Measurements from ENCODE around the gene COL3A1.

Gene COL3A1

DNA sequence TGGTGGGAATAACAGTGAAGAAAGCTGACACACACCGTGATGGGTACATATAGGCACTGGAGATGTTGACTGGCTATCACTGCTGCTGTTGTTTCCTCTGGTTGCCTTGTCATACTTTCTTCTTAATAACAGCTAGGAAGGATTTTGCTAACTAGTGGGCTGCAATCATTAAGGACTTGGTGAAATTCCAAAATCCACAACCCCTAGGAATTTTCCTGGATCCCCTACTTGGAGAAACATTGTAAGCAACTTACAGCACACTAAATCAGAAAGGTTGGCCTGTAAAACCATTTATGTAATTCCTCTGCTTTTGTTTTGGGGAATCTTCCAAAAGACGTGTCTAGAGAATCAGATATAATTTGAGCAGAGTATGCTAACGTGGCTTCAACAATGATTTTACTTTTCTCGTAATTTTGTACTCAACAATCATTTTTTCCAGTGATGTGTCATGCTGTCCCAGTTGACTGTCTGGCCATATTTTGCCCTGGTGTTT lies 8.0 kb upstream of the COL3A1 start:
- H3K79me2 ChIP-seq (ENCODE audit: insufficient read depth, low read length), result no peaks in the 10 kb centered on the region
- no peak overlapping the region for H3K4me3 ChIP-seq (ENCODE audit: insufficient read depth, low read length, poor library complexity, severe bottlenecking)
- no peak overlapping the region for H3K9ac ChIP-seq (ENCODE audit: low read length)
- H2AFZ ChIP-seq (ENCODE audit: low read depth, low read length, severe bottlenecking), result no peak overlapping the region
- H3K9me3 ChIP-seq (ENCODE audit: insufficient read depth, low read length), result no peaks in the 10 kb centered on the region
- no peak overlapping the region for H3K27ac ChIP-seq (ENCODE audit: low read depth, low read length)
- H3F3A ChIP-seq (ENCODE audit: insufficient read depth), result no peaks in the 10 kb centered on the region
- no peaks in the 10 kb centered on the region for H4K20me1 ChIP-seq (ENCODE audit: low read depth, low read length)
- 0 out of 2 replicates have a peak, but pooled peaks cover 2% of the 10 kb centered on the region for H3K27me3 ChIP-seq (ENCODE audit: low read length)
- no peak for TF ChIP-seq EZH2phosphoT487 (conservative IDR thresholded peaks at IDR 0.05; ENCODE audit: low read length)
- TF ChIP-seq, protein P1, sequence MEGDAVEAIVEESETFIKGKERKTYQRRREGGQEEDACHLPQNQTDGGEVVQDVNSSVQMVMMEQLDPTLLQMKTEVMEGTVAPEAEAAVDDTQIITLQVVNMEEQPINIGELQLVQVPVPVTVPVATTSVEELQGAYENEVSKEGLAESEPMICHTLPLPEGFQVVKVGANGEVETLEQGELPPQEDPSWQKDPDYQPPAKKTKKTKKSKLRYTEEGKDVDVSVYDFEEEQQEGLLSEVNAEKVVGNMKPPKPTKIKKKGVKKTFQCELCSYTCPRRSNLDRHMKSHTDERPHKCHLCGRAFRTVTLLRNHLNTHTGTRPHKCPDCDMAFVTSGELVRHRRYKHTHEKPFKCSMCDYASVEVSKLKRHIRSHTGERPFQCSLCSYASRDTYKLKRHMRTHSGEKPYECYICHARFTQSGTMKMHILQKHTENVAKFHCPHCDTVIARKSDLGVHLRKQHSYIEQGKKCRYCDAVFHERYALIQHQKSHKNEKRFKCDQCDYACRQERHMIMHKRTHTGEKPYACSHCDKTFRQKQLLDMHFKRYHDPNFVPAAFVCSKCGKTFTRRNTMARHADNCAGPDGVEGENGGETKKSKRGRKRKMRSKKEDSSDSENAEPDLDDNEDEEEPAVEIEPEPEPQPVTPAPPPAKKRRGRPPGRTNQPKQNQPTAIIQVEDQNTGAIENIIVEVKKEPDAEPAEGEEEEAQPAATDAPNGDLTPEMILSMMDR (IDR thresholded peaks at IDR 0.05; ENCODE audit: insufficient read depth, low read length, poor library complexity, severe bottlenecking), result no peak
- no peaks in the 10 kb centered on the region for H3K36me3 ChIP-seq (ENCODE audit: low read length)
- no peak overlapping the region for H3K4me2 ChIP-seq (ENCODE audit: low read depth, low read length, poor library complexity, severe bottlenecking)
- H3K9me2 ChIP-seq (replicated peaks; ENCODE audit: insufficient read depth, low read length), result no peaks in the 10 kb centered on the region

DNA sequence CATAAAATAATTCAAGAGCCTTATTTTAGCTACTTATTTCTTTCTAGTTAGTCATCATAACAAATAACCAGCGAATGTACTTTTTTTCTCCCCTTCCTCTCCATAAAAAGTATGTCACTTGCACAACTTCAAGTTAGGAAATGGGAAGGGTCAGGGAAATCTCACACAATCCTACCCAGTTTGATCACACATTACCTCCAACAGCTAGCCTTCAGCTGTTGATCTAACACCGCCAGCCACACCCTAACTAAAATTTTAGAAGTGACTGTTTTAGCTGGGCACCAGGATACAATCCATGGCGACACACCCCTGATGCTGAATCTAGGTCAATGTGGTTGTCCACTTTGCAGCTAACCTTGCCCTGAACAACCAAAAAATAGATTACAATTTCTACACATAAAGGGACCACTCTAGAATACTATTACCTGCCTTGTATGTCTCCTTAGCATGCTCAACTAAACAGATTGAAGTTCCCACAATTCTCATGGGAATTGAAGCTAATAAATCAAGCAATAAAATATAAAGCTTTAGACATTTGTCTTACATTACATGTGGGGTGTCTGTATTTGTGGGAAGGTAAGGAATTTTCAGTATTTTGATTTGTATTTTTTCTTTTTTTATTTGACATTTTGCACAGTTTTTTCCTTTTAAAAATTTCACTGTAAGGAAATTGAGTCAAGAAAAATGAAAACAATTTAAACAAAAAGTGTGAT lies 7.3 kb upstream of the COL3A1 start:
- Histone ChIP-seq H3K9me2 (replicated peaks; ENCODE audit: insufficient read depth, low read length) (no peaks in the 10 kb centered on the region), H3K4me2 (ENCODE audit: low read depth, low read length, poor library complexity, severe bottlenecking) (no peak overlapping the region), H3K36me3 (ENCODE audit: low read length) (no peaks in the 10 kb centered on the region), H3K9me3 (ENCODE audit: insufficient read depth, low read length) (no peaks in the 10 kb centered on the region), H4K20me1 (ENCODE audit: low read depth, low read length) (no peaks in the 10 kb centered on the region), H2AFZ (ENCODE audit: low read depth, low read length, severe bottlenecking) (no peak overlapping the region), H3F3A (ENCODE audit: insufficient read depth) (no peaks in the 10 kb centered on the region), H3K9ac (ENCODE audit: low read length) (no peak overlapping the region), H3K79me2 (ENCODE audit: insufficient read depth, low read length) (no peaks in the 10 kb centered on the region), H3K27me3 (ENCODE audit: low read length) (0 out of 2 replicates have a peak, but pooled peaks cover 3% of the 10 kb centered on the region), H3K27ac (ENCODE audit: low read depth, low read length) (no peak overlapping the region), H3K4me3 (ENCODE audit: insufficient read depth, low read length, poor library complexity, severe bottlenecking) (no peak overlapping the region)
- TF ChIP-seq, protein P1 (IDR thresholded peaks at IDR 0.05; ENCODE audit: insufficient read depth, low read length, poor library complexity, severe bottlenecking), result no peak
- no peak for TF ChIP-seq EZH2phosphoT487 (conservative IDR thresholded peaks at IDR 0.05; ENCODE audit: low read length)

DNA sequence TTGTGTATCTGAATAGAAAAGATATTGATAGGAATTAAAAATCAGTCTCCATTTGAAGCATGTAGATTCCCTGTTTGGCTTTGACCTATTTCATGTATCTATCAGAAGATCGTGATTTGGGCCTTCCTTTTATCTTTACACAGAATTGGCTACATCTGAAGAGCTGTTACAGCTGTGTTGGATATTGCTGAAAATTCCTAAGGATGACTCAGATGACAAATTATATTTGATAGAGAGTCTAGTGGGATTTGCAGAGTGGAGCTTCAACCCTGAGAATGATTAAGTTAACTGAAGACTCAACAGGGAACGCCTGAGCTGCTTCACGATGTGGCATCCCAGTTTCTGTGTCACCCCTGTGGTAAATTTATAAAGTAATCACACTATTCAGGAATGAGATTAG lies 4.9 kb upstream of the COL3A1 start:
- Histone ChIP-seq H3K4me3 (ENCODE audit: insufficient read depth, low read length, poor library complexity, severe bottlenecking) (no peak overlapping the region), H2AFZ (ENCODE audit: low read depth, low read length, severe bottlenecking) (no peak overlapping the region), H3K4me2 (ENCODE audit: low read depth, low read length, poor library complexity, severe bottlenecking) (no peak overlapping the region)

More for the DNA sequence above, 4.9 kb upstream of the COL3A1 start:
- Histone ChIP-seq H4K20me1 (ENCODE audit: low read depth, low read length) (no peaks in the 10 kb centered on the region), H3K9me3 (ENCODE audit: insufficient read depth, low read length) (no peaks in the 10 kb centered on the region), H3K27ac (ENCODE audit: low read depth, low read length) (no peak overlapping the region), H3K9me2 (replicated peaks; ENCODE audit: insufficient read depth, low read length) (no peaks in the 10 kb centered on the region), H3K79me2 (ENCODE audit: insufficient read depth, low read length) (no peaks in the 10 kb centered on the region), H3K36me3 (ENCODE audit: low read length) (no peaks in the 10 kb centered on the region), H3K27me3 (ENCODE audit: low read length) (0 out of 2 replicates have a peak, but pooled peaks cover 3% of the 10 kb centered on the region), H3F3A (ENCODE audit: insufficient read depth) (no peaks in the 10 kb centered on the region), H3K9ac (ENCODE audit: low read length) (no peak overlapping the region)
- TF ChIP-seq, protein P1 (IDR thresholded peaks at IDR 0.05; ENCODE audit: insufficient read depth, low read length, poor library complexity, severe bottlenecking), result no peak
- no peak for TF ChIP-seq EZH2phosphoT487 (conservative IDR thresholded peaks at IDR 0.05; ENCODE audit: low read length)

Measured in SU-DHL-6 (cell line).